GM18507 (cell line): ENCODE data around the gene TNFSF15.
"Not testable (repeated sequence)": the region's sequence is repeated elsewhere in the genome, so short reads cannot be mapped to it uniquely, and the experiment has no call there.

Experiments
- DNase-seq: peaks from one replicate; pipeline ENCODE4 v3.0.0; 2011; ENCODE audit warnings: low read depth; ENCODE audit not compliant: insufficient read length; ENCODE audit errors: extremely low spot score
- FAIRE-seq: peaks from 2 replicates; lab custom pipeline; 2011; peaks lifted over from hg19 to GRCh38; lab: Jason Lieb, UNC

The TNFSF15 gene

DNA sequence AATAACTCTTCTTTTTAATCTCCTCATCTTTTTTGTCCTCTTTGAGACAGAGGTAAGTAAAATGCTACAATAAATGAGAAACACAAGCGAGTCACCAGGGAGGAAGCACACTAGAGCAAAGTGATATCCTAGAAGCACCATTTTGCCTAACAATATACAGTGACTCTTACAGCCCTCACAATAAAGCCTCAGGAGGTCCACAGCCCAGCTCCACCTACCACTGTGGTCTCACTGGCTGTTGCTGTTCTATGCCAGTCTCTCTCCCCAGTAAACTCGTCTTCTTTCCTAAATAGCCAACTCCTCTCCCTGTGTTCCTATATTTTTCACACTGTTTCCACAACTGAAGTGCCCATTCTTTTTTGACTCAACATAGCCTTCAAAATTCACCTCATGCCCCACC lies 44.3 kb downstream of the TNFSF15 start:
- FAIRE-seq (no peak), DNase-seq (no peak)

- FAIRE-seq (no peak), DNase-seq (no peak)
These were observed 46.1 kb downstream of the TNFSF15 start for GRCh38 chr9:114759512-114760341.

GRCh38 chr9:114757984-114758383 lies 47.9 kb downstream of the TNFSF15 start:
- FAIRE-seq, result no peak
- no peak for DNase-seq

DNA sequence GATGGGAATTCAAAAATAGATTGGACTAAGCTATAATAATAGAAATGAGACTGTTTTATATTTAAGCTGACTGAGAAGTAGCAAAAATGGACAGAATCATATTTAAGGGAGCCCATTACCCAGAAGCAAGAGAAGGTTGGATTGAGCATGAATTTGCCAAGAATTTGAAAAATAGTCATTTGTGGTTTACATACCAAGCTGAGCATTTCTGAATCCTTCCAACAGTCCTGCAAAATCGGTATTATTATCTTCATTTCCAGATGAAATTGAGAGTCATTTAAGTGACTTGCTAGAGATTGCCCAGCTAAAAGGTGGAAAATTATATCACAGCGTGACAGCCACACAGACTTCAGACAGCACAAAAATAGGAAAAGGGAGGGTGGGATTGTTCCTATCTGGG lies 48.4 kb downstream of the TNFSF15 start:
- DNase-seq, result no peak
- no peak for FAIRE-seq

GRCh38 chr9:114756920-114757319 lies 48.9 kb downstream of the TNFSF15 start:
- DNase-seq (no peak), FAIRE-seq (no peak)

GRCh38 chr9:114754581-114754980 lies 51.3 kb downstream of the TNFSF15 start:
- DNase-seq (no peak), FAIRE-seq (no peak)

DNA sequence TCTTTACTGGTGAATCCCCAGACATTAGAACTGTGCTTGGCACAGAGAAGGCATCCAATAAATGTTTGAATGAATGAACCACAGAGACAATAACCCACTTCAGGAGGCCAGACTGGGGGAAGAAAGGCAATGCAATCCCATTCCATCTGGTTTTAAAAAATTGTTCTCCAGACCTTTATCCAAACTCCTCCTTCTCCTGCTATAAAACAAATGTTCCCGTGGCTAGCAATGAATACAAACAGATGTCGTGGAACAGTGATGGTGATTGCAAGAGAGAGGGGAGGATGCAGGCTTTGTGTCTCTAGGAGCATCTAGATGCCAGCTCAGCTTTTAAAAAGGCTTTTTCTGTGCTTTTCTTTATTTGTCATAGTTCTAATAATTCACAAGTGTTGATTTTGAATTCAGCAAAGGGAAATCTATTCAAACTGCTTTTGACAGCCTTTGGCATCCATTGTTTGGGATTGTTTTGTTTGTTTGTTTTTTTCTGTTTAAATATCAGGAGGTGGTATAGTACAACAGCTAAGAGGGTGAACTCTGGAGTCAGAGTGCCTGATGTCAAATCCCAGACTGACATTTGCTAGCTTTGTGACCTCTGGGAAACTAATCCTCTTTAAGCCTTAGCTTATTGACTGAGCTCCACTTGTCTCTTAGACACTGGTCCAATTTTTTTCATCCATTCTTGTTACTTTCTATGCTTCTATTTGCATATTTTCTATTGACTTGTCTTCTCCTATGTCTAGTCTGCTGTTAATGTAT lies 59.1 kb downstream of the TNFSF15 start:
- no peak for DNase-seq
- no peak for FAIRE-seq

- FAIRE-seq, result no peak
These were observed 59.8 kb downstream of the TNFSF15 start for GRCh38 chr9:114745879-114746550.

DNA sequence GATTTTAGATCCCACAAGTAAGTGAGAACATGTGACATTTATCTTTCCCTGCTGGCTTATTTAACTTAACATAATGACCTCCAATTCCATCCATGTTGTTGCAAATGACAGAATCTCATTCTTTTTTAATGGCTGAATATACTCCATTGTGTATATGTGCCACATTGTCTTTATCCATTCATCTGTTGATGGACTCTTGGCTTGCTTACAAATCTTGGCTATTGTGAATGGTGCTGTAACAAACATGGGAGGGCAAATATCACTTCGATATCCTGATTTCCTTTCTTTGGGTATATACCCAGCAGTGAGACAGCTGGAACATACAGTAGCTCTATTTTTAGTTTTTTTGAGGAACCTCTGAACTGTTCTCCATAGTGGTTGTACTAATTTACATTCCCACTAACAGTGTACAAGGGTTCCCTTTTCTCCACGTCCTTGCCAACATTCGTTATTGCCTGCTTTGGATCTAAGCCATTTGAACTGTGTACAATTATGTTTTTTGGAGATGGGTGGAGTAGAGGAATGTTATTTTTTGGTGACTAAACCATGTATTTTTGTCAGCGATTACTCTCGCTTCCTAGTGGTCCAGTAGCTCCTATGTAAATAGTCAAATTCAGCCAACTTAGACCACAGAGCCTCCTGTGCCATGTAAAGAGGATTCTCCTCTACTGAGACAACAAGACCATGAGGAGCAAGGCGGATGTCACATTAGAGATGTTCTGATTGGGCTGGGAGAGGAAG lies 60.6 kb downstream of the TNFSF15 start:
- FAIRE-seq, result no peak
- DNase-seq, result no peak

More at GRCh38 chr9:114745879-114746550, 59.8 kb downstream of the TNFSF15 start:
- DNase-seq, result no peak

DNA sequence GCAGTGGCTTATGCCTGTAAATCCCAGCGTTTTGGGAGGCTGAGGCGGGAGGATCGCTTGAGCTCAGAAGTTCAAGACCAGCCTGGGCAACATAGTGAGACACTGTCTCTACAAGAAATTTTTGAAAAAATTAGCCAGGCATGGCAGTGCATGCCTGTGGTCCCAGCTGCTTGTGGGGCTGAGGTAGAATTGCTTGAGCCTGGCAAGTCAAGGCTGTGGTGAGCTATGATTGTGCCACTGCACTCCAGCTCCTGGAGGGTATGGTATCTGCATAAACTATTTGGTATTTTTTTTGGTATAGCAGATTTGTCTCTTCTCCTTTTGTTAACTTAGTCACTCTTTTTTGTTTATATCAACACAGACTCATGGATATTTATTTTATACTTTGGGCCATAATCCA lies 62.4 kb downstream of the TNFSF15 start:
- DNase-seq, result no peak
- no peak for FAIRE-seq

DNA sequence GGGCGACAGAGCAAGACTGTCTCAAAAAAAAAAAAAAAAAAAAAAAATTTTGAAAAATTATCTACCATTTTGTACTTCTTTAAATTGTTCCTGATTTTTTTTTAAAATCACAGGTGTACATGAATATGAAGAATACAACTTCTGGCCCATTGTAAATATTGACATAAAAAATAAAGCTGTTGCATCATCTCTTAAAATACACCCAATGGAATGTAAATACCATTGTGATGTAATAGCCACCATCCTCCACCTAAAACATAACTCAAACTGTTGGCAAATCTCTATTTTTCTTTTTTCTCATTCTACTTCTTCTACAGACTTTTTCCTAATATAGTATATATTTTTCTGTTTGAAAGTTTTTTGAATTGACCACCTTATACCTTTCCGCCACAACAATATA lies 62.9 kb downstream of the TNFSF15 start:
- FAIRE-seq (no peak), DNase-seq (no peak)

GRCh38 chr9:114741521-114741920 lies 64.3 kb downstream of the TNFSF15 start:
- not testable (repeated sequence) for DNase-seq, FAIRE-seq

GRCh38 chr9:114738581-114739316 lies 67.1 kb downstream of the TNFSF15 start:
- FAIRE-seq, result peak; percentile 86
- DNase-seq, result peak; percentile 43

- DNase-seq (no peak), FAIRE-seq (no peak)
These were observed 68.0 kb downstream of the TNFSF15 start for GRCh38 chr9:114737847-114738246.

- DNase-seq (no peak), FAIRE-seq (no peak)
These were observed 68.7 kb downstream of the TNFSF15 start for GRCh38 chr9:114737118-114737517.

GRCh38 chr9:114735704-114736103 lies 70.1 kb downstream of the TNFSF15 start:
- FAIRE-seq (no peak), DNase-seq (no peak)

GRCh38 chr9:114735139-114735538 lies 70.7 kb downstream of the TNFSF15 start:
- not testable (repeated sequence) for DNase-seq, FAIRE-seq
